Stimulated activated CD8-positive, alpha-beta memory T cell treated with anti-CD3 and anti-CD28 coated beads, Interleukin-12 subunit alpha, Interleukin-12 subunit beta, amount 100 ng/mL, for 24 hours (primary cell): ENCODE measurements around the gene CEP20.

Experiments
- DNase-seq: peaks from one replicate; pipeline ENCODE4 v3.0.0-alpha.2; 2020; ENCODE audit errors: extremely low read depth

Gene CEP20

DNA sequence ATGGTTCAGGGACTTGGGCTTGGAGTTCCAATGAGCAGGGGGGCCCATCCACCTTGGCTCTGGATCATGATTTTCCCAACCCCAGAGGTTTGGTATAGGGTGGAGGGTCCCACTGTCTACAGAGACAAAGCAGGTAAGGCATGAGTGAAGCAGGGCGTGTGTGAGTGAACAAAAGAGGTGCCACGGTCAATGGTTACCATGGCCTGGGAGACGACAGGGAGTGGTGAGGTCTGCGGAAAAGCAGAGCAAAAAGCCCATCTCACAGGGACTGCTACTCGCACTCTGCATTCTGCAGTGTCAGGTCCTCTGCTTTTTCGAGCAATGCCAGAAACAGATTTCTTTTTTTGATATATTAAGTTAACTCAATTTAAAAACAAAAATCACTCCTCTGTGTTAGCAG is 56.2 kb downstream of the CEP20 start:
- no peak for DNase-seq

DNA sequence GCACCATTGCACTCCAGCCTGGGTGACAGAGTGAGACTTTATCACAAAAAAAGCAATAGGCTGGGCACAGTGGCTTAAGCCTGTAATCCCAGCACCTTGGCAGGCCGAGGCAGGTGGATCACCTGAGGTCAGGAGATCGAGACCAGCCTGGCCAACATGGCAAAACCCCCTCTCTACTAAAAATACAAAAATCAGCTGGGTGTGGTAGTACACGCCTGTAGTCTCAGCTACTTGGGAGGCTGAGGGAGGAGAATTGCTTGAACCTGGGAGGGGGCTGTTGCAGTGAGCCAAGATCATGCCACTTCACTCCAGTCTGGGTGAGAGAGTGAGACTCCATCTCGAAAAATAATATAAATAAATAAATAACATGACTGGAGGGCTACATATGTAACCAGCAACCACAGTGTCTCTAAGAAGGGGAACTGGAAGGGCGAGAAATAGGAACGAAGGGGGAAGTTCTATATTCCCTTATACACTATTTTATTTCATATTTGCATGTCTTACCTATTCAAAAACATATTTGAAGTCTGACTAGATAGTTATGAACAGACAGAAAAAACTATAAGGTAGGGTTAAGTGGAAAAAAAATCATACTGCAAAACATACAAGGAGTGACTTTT is 57.5 kb downstream of the CEP20 start:
- DNase-seq = no peak

DNA sequence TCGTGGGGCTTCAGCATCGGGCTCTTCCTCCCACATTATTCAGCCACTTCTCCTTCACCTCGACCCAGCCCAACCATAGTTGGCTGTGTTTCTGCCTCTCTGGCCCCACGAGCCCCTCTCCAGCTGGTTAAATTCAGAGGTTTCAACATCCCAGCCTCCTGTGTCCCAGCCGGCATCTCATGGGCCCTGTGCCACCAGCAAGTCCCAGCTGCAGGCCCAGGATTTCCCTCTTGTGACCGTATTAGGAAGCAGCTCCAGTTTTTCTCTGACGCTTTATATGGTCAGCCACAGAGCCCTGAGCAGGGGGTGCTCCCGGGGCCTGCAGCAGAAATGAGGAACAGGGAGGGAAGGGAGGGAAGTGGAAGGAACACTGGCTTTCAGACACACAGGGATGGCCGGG is 58.9 kb downstream of the CEP20 start:
- no peak for DNase-seq

DNA sequence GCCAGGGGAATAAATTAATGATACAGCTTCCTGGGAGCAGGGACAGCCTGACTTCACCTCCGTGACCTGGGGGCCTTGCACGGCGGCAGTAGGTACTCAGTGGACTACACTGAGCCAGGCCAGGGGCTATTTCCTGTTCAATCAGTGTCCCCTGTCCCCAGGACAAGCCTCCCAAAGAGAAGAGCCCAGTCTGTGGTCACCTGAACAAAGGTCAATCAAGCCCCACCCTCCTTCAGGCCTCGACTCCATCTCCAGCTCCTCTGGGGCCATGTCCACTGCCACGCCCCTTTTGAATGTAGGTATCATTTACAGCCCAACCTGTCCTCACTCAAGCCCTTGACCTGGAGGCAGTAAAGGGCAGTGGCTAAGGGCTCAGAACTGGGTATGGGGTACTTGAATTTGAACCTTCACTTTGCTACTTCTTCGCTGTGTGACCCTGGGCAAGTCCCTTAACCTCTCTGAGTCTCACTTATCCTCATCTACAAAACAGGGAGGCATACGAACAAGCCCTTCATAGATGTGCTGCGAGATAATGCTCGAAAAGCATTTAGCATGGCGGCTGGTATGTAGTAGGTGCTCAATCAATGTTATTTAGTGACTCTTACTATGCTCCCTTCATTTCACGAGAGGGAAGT is 60.6 kb downstream of the CEP20 start:
- no peak for DNase-seq

DNA sequence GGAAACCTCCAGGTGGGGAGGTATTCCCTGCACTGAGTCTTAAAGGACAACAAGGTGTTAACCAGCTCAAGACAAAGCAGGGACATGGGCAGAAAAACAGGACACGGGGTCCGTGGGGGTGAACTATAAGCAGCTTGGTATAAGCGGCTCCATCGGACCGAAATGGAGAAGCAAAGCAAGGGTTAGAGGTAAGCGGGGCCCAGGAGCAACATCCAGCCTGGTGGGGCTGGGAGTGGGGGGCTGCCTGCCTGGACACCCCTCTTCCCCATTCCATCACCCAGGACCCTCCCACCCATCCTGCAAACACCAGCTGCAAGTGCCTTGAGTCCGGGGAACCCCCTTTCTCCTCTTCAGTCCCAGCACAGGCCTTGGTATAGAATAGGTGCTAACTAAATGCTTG is 61.1 kb downstream of the CEP20 start:
- no peak for DNase-seq

DNA sequence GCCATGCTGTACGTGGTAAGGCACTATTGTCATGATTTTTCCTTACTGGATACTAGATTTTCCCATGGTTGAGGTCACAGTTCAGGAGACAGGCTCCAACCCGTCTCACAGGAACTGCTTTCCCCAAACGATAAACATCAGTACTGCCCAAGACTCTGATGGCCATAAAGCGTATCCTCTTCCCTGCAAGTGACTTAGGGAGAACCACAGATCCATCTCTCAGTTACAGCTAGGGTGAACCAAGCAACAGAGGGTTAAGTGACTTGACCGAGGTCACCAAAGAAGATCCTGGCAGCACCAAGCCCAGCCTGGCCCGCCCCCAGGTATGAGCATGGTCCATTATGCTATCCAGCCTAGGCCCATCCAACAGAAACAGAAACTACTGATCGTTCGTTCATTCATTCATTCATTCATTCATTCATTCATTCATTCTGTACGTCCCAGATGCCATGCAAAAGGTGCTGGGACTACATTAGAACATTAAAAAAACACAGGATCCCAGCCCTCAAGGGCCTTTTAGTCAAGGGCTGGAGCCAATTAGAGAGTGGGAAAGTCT is 62.6 kb downstream of the CEP20 start:
- no peak for DNase-seq

DNA sequence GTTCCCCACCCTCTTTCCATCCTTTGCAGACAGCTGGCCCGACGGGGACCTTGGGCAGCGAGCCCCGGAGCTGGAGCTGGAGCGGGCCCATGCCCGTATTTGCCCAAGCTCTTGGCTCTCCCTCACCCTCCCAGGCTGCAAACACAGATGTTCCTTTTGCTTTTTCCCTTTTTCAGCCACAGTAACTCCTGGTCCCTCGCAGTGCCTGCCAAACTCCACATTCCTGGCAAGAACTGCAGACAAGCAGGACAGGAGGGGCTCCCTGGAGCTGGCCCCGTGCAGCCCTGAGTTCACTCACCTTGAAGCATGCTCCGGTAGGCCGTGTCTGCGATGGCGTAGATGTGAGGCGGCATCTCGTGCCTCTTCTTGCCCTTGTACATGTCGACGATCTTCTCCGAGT is 65.4 kb downstream of the CEP20 start:
- no peak for DNase-seq

DNA sequence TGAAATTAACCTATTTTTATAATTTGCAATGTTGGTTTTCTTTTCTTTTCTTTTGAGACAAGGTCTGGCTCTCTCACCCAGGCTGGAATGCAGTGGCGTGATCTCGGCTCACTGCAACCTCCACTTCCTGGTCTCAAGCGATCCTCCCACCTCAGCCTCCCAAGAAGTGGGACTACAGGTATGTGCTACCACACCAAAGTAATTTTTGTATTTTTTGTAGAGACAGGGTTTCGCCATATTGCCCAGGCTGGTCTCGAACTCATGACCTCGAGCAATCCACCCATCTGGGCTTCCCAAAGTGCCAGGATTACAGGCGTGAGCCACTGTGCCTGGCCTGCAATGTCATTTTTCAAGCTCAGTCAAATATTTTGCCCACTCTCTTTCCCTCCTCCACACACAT is 67.6 kb downstream of the CEP20 start:
- no peak for DNase-seq

DNA sequence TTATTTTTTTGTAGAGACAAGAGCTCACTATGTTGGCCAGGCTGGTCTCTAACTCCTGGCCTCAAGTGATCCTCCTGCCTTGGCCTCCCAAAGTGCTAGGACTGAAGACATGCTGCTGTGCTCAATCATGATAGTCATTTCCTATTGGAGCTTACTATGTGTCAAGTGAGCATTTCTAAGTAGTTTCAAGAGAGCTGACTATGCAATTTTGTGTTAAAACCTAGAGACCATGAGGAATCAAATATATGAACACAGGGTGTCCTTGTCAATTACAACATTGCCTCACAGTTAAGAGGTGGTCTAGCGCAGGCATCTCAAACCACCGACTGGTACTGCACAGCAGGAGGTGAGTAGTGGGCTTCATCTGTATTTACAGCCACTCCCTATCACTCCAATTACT is 69.4 kb downstream of the CEP20 start:
- no peak for DNase-seq

DNA sequence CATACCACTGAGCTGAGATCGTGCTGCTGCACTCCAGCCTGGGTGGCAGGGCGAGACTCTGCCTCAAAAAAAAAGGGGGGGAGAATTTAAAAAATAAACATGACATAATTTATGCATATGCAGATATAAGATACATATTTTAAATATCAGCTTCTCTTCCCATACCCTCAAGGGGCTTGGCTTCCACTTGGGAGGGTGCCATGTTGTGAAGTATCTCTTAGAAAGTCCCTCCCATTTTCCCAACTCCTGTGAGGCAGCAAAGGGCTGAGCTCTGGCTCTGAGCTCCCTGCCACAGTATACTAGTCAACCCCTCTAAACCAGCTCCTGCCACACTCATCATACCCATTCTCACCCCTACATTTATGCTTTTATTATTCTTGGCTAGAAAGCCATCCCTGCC is 71.0 kb downstream of the CEP20 start:
- DNase-seq = no peak

DNA sequence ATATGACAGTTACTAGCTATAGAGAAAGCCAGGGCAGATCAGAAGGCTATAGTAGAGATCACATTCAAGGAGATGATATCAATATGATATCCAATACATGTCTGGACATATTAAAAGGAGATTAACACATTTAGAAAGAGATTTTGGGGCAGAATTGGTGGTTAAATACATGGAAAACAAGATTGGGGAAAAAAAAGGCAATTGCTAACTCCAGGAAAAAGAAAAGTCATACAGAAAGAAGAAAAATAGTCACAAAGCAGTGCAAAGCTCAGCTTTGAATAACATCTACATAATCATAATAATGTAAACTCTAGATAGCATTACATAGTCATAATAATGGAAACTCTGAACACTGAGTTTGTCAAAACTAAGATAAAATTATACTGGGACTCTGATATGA is 72.2 kb downstream of the CEP20 start:
- DNase-seq = no peak
